ENCODE measurements around the gene STIMATE.

Gene STIMATE

DNA sequence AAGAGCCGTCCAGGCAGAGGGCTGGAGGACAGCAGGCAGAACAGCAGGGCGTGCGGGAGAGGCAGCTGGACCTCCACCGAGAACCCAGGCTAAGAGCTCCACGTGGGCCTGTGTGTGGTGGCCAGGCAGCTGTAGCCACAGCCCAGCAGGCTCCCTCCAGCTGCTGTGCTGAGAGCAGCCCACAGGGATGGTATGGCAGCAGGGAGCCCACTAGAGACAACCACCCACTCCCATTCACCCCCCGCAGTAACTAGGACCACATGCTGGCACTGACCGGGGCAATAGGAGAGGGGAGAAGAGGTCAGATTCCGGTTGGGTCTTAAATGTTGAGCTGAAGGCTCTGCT is 37.0 kb downstream of the STIMATE start:
- no peak for DNase-seq

DNA sequence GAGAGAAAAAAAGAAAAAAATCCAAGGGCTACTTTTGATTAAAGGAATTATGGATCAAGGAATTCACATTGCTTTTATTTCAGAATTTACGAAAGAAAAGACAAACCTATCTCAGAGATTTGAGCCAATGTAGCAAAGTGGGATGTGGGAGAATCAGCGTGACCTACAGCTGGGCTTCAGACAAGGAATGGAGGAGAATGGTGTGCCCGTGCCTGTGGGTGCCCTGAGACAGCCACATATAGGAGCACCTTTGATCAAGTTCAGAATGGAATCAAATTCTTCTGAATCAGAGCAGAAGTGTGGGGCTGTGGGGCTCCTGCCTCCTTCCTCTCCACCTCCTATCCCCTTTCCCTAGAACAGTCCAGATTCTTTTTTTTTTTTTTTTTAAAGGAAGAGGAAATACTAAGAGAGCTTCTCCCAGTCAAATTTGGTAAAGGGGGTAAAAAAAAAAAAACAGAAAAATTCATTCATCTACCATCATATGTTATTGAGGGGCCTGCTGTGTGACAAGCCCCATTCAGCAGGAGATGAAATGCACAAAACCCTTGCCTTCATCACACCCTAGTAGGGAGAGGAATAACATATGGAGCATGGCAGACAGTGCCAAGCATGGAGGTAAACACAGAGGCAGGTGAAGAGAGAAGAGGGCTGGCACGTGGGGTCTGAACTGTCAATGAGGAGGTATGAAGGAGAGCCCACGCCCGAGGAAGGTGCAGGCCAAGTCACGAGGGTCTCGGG is 37.5 kb downstream of the STIMATE start:
- no peak for DNase-seq

DNA sequence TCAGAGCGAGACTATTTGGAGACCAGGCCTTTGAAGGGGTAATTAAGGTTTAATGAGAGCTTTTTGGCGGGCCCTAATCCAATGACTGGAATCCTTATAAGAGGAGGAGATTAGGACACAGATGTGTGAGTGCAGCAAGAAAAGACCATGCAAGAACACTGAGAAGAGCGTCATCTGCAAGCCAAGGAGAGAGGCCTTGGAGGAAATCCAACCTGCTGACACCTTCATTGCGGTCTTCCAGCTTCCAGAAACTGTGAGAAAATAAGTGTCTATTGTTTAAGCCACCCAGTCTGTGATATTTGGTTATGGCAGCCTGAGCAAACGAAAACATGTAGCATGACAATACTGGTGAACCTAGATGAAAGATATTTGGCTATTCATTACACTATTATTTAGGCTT is 39.5 kb downstream of the STIMATE start:
- DNase-seq: no peak

DNA sequence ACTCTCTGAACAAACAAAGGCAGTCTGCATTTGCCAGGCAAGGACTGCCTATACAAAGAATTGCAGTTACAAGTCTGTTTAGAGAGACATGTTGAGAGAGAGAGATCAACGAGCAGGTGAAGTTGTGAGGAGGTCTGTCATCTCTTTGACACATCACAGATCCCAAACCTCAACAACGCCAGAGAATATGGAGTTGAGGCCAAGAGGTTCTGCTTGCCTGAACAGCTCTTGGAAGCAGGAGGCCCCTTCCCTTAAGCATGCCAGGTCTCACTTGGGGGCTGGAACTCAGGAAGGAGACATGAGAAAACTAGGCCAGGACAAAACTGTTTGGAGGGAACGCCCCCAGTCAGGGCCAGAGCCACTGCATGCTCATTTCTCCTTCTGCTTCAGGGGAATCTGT is 40.2 kb downstream of the STIMATE start:
- no peak for DNase-seq

DNA sequence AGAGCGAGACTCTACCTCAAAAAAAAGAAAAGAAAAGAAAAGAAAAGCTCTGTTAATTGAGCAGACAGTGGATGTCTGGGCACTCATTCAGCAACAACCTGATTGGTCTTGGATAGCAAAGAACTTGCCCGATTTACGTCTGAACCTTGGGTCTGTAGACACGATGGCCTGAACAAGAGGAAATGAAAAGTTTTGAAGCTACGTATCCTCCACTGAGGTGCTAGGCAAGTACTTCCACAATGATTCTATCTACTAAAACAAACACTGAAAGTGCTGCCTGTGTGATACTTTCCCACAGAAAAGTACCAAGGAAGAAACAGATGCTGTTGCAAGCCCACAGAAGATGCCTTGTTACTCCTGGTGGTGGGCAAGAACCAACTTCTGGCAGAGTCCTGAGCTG is 40.7 kb downstream of the STIMATE start:
- DNase-seq: no peak

DNA sequence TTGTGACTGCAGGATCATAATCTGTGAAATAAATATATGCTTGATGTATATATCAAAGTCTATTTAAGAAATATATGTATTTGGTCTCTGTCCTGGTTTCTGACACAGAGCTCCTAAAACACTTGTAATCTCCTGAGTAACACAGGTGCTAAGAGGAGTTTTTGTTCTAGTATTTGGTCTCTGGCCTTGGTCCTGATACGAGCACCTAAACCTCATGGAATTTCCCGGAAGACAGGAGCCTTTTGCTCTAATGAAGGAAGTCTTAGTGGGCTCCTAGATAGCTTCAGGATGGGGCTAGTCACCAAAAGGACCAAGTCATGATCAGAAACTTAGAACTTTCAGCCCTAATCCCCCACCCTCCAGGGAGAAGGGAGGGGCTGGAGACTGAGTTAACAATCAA is 43.3 kb downstream of the STIMATE start:
- DNase-seq: no peak

DNA sequence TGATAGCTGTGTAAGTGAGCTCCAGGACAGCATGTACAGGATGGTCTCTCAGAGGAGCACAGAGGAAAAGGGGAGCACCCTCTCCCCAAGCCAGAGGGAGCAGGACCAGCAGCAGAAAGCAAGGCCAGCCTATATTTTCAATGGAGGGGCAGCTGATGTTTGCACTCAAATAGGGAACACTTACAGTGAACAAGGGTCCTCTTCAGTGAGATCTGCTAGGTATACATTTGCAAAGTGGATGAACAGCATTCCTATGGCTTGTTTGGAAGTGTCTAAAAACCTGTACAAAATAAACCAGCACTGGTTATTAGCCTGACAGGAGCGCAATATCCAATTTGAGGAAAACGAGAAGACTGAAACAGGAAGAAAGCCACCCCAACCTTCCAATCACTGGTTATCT is 44.9 kb downstream of the STIMATE start:
- no peak for DNase-seq

DNA sequence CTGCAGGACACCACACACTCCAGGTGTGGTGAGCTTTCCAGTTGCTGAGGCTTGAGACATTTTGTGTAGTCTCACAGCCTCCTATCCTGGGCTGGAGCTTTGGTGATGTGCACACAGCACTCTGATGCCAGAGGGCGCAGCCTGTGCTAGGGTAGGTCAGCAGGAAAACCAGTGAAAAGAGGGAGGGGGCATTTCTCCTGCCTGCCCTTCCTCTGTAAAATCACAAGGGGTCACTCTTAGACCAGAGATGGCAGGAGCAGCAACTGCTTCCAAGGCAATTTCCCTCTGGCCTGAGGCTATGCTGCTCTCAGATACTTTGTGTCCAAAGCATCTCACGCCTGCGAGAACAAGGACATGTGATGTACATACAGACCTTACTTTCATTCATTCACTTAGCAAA is 46.0 kb downstream of the STIMATE start:
- DNase-seq: no peak

DNA sequence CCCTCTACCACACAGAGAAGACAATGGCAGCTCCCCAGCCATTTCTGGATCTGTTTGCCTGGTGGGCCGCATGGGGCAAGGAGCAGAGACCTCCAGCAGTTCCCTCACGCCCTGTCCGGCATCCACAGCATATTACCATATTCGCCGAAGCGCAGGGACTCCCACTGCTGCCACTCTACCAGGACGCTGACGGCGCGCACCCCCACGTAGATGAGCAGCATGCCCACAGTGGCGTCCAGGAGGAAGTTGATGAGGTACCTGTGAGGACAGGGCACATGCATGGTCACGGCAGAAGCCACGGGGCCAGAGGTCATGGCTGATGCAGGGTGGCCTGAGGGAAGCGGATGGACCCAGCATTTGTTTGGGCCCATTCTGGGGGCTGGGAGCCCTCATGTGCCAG is 47.7 kb downstream of the STIMATE start:
- DNase-seq: no peak

DNA sequence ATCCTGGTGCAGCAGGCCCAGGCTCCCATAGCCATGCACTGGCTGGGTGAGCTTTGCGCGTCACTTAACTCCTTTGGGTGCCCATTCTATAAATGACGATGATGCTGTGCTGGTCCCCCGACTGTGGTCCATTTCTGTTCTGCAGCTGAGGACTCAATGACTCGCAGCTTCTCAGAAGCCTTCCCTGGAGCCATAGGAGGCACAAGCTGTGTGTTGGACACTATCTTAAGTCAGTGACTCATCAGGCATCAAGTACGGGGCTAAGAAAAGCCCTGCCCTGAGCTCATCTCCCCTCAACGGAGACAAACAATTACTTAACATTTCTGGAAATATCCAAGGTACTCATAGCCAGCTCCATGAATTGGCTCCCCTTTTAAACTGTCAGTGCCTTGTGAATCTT is 48.7 kb downstream of the STIMATE start:
- DNase-seq: no peak

DNA sequence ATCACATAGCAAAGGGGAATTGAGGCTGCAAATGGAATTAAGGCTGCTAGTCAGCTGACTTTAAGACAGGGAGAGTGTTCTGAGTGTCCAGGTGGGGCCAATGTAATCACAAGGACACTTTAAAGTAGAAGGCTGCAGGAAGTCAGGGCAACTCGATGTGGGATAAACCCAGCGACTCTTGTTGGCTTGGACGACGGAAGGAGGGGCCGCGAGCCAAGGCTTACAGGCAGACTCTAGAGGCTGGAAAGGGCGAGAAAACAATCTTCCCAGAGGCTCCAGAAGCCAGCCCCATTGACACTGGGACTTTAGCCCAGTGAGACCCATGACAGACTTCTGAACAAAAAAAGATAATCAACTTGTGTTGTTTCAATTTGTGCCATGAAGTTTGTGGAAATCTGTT is 49.6 kb downstream of the STIMATE start:
- no peak for DNase-seq

DNA sequence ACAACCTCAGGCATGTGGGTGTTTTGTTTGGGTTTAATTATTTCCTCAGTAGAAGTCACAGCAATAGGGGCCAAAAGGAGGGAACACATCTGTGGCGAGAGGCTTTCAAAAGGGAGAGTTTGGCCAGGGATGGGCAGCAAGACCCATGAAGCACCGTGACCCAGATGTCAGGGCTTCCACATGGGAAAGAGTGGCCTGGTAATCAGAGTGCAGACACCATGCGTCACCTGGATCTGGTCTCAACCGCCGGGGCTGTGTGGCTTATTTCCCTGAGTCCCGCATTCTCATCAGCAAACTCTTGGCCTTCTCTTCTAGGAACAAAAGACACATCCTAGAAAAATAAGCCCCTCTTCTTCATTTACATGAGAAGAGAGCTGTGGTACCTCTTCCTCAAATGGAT is 50.1 kb downstream of the STIMATE start:
- no peak for DNase-seq

DNA sequence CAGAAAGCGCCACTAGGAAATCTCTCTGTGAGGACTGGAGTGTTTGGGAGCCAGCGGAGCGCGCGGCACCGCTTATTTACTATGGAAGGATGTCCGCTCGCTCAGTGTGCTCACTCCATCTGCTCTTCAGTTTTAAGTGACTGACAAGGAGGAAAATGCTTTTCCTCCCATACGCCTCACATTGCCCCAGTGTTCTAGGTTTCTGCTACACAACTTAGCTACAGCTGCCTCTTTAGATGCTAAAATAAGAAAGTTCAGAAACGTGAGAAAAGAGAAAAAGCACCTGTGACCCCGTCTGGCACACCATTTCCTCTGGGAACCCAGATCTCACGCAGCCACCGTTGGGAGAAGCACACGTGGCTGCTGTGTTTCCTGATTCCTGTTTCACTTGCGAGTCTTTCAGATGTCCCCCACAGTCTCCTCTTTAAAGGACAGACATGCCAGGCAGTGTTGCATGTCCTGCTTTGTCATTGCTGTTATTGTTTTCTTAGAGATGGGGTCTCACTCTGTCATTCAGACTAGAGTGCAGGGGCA is 50.8 kb downstream of the STIMATE start:
- DNase-seq: no peak

DNA sequence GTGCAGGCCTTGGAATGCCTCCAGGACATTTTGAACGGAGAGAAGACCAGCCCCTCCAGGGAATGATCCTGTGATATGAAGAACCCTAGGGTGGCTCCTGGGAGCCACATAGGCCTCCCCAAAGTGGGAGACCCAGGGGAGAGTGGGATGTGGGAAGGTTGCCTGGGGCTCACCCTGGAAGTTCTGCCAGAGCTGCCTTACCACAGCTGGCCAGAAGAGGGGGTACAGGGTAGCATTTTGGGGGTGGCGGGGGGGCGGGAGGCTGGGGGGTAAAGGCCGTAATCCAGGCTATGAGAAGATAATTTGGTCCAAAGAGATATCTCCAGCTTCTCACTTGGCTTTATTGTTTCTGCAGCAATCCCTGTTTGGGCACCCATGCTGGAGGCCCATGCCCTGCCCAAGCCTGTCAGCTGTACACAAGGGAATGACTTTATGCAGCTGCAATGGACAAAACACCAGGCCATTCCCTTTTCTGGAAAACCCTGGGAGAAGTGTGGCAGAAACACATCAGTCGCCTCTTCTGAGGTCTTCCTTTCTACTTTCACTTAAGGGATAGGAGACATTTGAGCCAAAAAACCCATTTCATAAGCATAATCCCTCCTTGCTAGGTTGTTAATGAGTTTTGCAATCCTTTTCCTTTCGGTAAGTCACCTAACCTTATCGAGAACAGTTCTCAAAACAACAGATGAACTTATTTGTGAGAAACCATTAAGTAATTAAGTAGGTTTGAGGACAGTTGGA is 51.5 kb downstream of the STIMATE start:
- no peak for DNase-seq

DNA sequence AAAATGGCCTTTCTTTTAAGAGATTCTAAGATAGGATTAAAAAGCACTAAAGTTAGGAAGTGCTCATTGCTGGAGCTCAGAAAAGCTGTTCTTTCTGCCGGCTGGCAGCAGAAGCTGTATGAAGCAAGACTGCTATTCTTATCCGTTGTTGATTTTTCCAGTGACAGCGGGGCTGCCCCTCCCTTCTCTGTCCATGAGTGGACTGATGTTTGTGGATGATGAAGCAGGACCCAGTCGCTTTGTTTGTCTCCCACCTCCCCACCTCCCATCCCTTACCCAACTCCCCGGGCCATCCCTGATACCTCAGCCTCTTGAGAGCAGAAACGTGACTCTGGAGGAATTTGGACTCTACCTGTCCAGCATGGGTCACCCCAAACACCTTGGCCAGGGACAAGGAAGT is 52.2 kb downstream of the STIMATE start:
- no peak for DNase-seq

DNA sequence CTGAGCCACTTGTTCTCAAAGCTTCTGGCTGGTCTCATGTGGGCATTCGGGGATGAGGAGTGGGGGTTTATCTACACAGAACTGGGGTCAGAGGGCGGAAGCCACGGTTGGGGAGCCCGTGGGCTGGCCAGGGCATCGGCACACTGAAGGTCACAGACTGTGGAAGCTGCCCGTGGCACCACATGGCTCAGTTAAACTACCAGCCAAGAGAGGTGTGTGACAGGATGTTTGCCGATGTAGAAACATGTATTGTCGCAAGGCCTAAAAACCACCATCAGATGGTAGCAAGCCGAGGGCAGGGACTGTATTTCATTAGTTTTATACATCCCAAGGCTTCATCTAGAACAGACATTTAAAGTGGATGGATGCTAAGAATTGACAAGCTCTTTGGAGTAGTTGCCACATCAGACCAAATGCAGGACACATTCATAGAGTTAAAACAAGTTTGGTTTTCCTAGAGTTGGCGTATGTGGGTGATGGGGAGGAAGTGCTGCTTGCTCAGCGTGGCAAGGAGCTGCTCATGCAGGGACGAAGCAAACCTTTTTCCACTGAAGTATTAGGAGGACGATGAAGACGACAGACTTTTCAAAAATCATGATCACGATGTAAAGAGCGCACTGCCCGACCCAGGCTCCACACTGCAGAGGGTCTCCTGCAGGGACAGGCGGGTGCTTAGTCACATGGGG is 52.9 kb downstream of the STIMATE start:
- no peak for DNase-seq

DNA sequence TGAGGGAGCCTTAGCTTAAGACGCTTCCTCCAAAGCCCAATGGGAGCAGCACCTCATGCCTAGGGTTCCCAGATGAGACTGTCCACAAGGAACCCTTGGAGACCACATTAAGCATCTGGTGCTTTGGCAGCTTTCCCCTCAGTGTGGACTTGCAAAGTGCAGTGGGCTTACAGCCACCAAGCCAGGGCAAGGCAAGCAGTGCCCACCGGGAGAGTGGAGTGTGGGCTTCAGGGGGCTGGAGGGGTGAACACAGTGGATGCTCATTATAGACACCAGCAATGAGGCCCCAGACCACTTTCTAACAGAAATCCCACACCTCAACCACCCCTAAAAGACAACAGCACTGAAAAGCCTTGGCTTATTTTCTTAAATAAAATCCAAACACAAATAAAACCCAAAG is 53.5 kb downstream of the STIMATE start:
- DNase-seq: no peak

DNA sequence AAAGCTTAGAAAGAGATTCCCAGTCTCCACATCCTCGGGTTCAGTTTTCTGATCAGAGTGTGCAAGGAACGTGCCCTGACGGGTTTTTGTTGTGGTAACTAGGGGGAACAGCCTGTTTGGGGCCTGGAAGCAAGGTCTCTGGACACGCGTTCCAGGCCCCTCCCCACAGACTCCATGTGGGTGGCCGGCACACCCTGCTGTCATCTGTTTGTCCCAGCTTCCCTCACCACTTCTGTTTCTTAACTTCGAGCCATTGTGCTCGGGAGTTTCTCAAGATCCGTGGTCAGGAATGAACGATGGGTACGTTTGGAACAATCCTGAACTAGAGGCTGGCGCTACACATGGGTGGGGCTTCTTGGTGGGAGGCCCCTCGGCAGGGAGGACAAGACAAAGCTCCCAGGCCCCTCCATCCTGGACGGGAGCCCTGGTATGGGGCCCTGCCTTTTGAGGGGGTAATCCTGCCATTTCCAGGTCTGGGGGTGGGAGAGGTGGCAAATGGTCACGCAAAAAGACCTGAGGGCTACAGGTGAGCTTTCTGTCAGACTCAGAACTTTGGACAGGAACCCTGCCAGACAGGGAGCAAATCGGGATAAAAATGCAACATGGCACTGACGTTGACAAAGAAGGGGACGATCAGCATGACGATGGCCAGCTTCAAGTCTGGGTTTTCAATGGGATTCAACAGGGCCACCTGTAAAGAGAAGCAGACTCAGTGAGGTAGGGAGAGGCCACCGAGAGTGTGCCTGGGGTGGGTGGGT is 54.1 kb downstream of the STIMATE start:
- no peak for DNase-seq

DNA sequence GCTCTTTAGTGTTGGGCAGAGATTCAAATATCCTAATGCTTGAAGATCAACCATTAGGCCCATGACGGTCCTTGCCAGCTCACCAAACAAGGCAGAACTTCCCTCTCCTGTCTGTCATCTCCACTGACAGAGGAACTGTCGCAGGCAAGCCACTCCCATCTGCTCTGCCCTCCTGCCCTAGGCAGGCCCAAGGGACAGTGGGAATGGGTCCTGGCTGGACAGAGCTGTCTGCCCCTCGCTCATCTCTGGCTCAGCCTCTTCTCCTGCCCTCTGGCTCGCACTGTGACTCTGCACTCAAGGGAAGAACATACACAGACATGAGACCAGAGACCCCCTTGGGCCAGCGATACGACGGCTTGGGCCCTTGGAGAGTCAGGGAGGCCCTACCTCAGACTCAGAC is 54.9 kb downstream of the STIMATE start:
- DNase-seq: no peak

DNA sequence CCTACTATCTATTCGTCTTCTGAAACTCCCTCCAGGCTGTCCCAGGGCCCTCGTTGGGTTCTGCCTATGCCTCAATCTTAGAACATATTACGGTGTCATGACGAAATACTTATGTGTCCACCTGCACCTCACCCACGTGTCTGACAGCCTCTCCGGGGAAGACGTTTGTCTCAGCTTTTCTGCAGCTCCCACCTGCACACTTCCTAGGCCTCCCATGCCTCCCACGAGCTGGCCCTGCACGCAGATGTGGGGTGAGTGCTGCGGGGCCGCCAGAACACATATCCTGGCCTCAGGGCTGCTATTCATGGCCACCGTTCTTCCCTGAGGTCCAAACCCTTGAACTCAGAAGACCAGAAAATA is 55.4 kb downstream of the STIMATE start:
- no peak for DNase-seq

DNA sequence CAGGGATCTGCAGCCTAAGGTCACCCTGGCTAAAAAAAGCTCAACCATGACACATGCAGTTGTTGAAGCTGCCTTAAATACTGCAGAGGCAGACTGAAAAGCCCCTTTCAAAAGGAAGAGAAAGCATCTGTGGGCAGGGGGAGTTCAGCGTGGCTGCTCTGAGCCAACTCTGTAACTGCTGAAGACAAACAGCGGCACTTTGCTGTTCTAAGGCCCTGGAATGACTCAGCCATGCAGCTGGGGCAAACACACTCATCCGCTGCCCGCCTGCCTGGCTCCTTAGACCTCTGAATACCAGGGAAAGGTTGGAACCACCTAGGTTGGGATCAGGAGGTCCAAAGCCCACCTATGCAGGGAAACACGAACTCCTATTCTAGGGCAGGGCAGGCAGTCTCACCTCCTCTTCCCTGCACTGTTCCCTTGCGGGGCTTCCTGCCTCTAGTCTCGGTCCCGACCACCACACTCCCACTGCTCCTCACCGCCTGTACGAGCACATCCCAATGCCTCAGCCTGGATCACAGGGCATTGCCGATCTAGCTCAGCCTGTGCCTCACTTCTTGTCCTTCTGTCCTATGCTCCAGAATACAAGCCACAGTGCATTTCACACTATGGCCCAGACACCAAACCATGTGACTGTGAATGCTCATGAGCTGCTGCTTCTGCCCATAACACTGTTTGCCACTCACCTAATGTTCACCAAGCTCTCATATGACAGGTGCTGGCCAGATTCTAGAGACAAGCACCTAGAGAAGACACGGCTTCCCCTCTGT is 56.0 kb downstream of the STIMATE start:
- no peak for DNase-seq

DNA sequence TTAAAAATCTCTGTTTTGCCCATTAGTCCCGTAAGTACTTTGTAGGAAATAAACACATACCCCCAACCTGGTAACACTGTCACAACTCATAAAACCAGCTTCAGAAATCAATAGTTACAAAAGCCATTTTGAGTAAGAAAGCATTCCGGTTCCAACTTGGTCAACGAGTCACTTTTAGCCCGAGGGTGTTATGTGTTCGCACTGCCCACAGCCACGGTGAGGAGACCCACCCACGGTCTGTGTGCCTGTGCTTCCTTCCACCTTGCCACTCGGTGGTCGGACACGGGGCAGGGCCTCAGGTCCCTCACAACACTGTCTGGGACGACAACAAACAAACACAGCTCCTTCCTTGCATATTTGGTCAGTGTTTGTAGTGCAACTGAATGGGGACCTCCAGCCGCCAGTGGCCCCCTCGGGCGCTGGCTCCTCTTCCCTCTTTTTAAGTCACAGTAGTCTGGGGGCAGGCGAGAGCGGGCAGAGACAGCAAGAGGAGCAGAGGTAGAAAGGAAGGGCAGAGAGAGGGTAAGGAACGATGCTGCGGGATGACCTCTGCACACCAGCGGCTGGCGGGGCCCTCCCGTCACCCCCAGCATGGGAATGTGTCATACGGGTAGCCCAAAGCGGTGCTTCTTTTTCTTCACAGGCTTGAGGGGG is 57.3 kb downstream of the STIMATE start:
- DNase-seq: no peak

All from GOT3 (cell line).